Putamen (tissue), 1 donor: Measurements from ENCODE around the gene FLNB.
"Not testable (repeated sequence)": the region's sequence is repeated elsewhere in the genome, so short reads cannot be mapped to it uniquely, and the experiment has no call there.

ENCODE experiments used
- DNase-seq: peaks from one replicate; pipeline ENCODE4 v3.0.0-alpha.2; 2016; ENCODE audit warnings: low spot score

FLNB gene

GRCh38 chr3:58054652-58055051 lies 46.4 kb downstream of the FLNB start:
- no peak for DNase-seq

- DNase-seq = no peak
Measured at GRCh38 chr3:58055314-58055713, 47.1 kb downstream of the FLNB start.

GRCh38 chr3:58055891-58056290 lies 47.7 kb downstream of the FLNB start:
- not testable (repeated sequence) for DNase-seq

GRCh38 chr3:58058361-58059263 lies 50.4 kb downstream of the FLNB start:
- DNase-seq = no peak

GRCh38 chr3:58059349-58060321 lies 51.4 kb downstream of the FLNB start:
- no peak for DNase-seq

GRCh38 chr3:58062472-58062871 lies 54.2 kb downstream of the FLNB start:
- no peak for DNase-seq

- no peak for DNase-seq
Measured at GRCh38 chr3:58063022-58063815, 55.0 kb downstream of the FLNB start.

- DNase-seq = no peak
Measured at GRCh38 chr3:58064923-58065638, 56.9 kb downstream of the FLNB start.

- no peak for DNase-seq
Measured at GRCh38 chr3:58065700-58066167, 57.5 kb downstream of the FLNB start.

- no peak for DNase-seq
Measured at GRCh38 chr3:58066842-58067241, 58.6 kb downstream of the FLNB start.

GRCh38 chr3:58068122-58068809 lies 60.0 kb downstream of the FLNB start:
- peak; percentile 21 for DNase-seq

- no peak for DNase-seq
Measured at GRCh38 chr3:58071480-58071971, 63.3 kb downstream of the FLNB start.

- no peak for DNase-seq
Measured at GRCh38 chr3:58072052-58072762, 64.0 kb downstream of the FLNB start.

GRCh38 chr3:58072763-58073130 lies 64.5 kb downstream of the FLNB start:
- DNase-seq = no peak

GRCh38 chr3:58073301-58074108 lies 65.3 kb downstream of the FLNB start:
- DNase-seq = no peak

- DNase-seq = no peak
Measured at GRCh38 chr3:58074116-58074715, 66.0 kb downstream of the FLNB start.

- peak; percentile 26 for DNase-seq
Measured at GRCh38 chr3:58074997-58075396, 66.8 kb downstream of the FLNB start.

- DNase-seq = no peak
Measured at GRCh38 chr3:58077596-58078285, 69.5 kb downstream of the FLNB start.
